GM12878 (cell line): ENCODE data around the gene MRNIP. TPM values are rescaled to one million over a fixed set of nuclear protein-coding genes. Genes with fewer than 3 reads are reported as not detected.

ENCODE experiments used
- ATAC-seq: fragments of 200-7000 bp; cut with Tn5 transposase; 3 replicates; pipeline ENCODE4 v1.9.1; 2020; ENCODE audit warnings: mild to moderate bottlenecking, moderate library complexity
- BruUV-seq: library from RNA; stranded (reverse); fragments of 400-500 nt; replicated peaks from 2 replicates; lab custom pipeline; 2021; lab: Mats Ljungman, UMichigan
- CTCF ChIA-PET: fragments of 300-600 bp; sonication (Branson Sonifier 250); formaldehyde crosslinking; extraction: SDS; loops from one replicate; lab custom pipeline; 2021; ENCODE audit warnings: inconsistent platforms; lab: Yijun Ruan, JAX
- POLR2A ChIA-PET: fragments of 350-600 bp; formaldehyde crosslinking; extraction: SDS; loops from one replicate; lab custom pipeline; 2021; ENCODE audit warnings: inconsistent platforms; lab: Charles Lee
- RAD21 ChIA-PET: fragments of 300-600 bp; sonication (Branson Sonifier 250); formaldehyde crosslinking; loops from one replicate; lab custom pipeline; 2023; ENCODE audit warnings: antibody characterized with exemption; ENCODE audit not compliant: unreplicated experiment; lab: Charles Lee
- SMC1A ChIA-PET: fragments of 300-600 bp; sonication (Branson Sonifier 250); formaldehyde crosslinking; loops from one replicate; lab custom pipeline; 2023; ENCODE audit not compliant: unreplicated experiment, uncharacterized antibody; lab: Charles Lee
- DNase-seq: peaks from one replicate; pipeline ENCODE4 v3.0.0-alpha.2; 2011; ENCODE audit warnings: low read depth, low spot score
- FAIRE-seq: peaks from 3 replicates; lab custom pipeline; 2011; peaks lifted over from hg19 to GRCh38; lab: Jason Lieb, UNC
- H2AFZ ChIP-seq: 2 replicates; pipeline ENCODE4 v1.6.0; 2011; ENCODE audit warnings: low read depth, low read length, control low read depth; ENCODE audit not compliant: control insufficient read depth
- H3K27ac ChIP-seq: 2 replicates; pipeline ENCODE4 v1.5.1; 2011; ENCODE audit warnings: control low read depth; ENCODE audit not compliant: control insufficient read depth, insufficient read depth
- H3K27me3 ChIP-seq, 2 experiments: replicated peaks in 1 of 2; 2 replicates each; pipeline versions ENCODE4 v1.6.0 to v1.6.1; 2011; ENCODE audit warnings: low read length in 1 of 2; ENCODE audit not compliant: control insufficient read depth in 2 of 2, insufficient read depth in 2 of 2
- H3K36me3 ChIP-seq, 2 experiments: 2 replicates each; pipeline ENCODE4 v1.5.1; 2011; ENCODE audit warnings: low read length in 1 of 2; ENCODE audit not compliant: control insufficient read depth in 2 of 2, insufficient read depth in 2 of 2
- H3K4me1 ChIP-seq: 2 replicates; pipeline ENCODE4 v1.6.1; 2011; ENCODE audit warnings: mild to moderate bottlenecking, low read length, moderate library complexity, mixed read lengths; ENCODE audit not compliant: control insufficient read depth, insufficient read depth
- H3K4me2 ChIP-seq: 2 replicates; pipeline ENCODE4 v1.6.0; 2011; ENCODE audit warnings: control low read depth; ENCODE audit not compliant: control insufficient read depth, insufficient read depth
- H3K4me3 ChIP-seq: fragments of 200-600 bp; sonication (generic); 2 replicates; pipeline ENCODE4 v1.5.1; 2016
- H3K79me2 ChIP-seq: 2 replicates; pipeline ENCODE4 v1.6.0; 2011; ENCODE audit warnings: low read length; ENCODE audit not compliant: control insufficient read depth, insufficient read depth
- H3K9ac ChIP-seq: 2 replicates; pipeline ENCODE4 v1.8.0; 2011; ENCODE audit warnings: low read length, control low read depth, mixed read lengths; ENCODE audit not compliant: control insufficient read depth, insufficient read depth
- H3K9me3 ChIP-seq: replicated peaks from 3 replicates; pipeline ENCODE4 v1.5.1; 2011; ENCODE audit warnings: mild to moderate bottlenecking, low read length; ENCODE audit not compliant: control insufficient read depth, insufficient read depth
- H4K20me1 ChIP-seq: 2 replicates; pipeline ENCODE4 v1.6.0; 2011; ENCODE audit not compliant: control insufficient read depth, insufficient read depth
- BMI1 ChIP-seq: fragments of 450-650 bp; IDR thresholded peaks from 2 replicates; pipeline ENCODE4 v1.6.1; 2016; ENCODE audit warnings: mild to moderate bottlenecking, moderate library complexity, borderline replicate concordance
- HDAC6 ChIP-seq: fragments of 200-600 bp; sonication (generic); IDR thresholded peaks from one replicate; pipeline ENCODE4 v1.8.0; 2017; ENCODE audit warnings: antibody characterized with exemption; ENCODE audit not compliant: unreplicated experiment
- IRF4 ChIP-seq: IDR thresholded peaks from 2 replicates; pipeline ENCODE4 v1.6.1; 2011; ENCODE audit warnings: low read depth, low read length
- KLF5 ChIP-seq: fragments of 450-650 bp; IDR thresholded peaks from 2 replicates; pipeline ENCODE4 v1.6.1; 2014; ENCODE audit warnings: mild to moderate bottlenecking; ENCODE audit not compliant: partially characterized antibody
- NBN ChIP-seq: fragments of 450-650 bp; IDR thresholded peaks from 2 replicates; pipeline ENCODE4 v1.6.1; 2016
- PKNOX1 ChIP-seq: fragments of 450-650 bp; IDR thresholded peaks from 2 replicates; pipeline ENCODE4 v1.6.1; 2016; ENCODE audit warnings: mild to moderate bottlenecking
- RELB ChIP-seq: fragments of 450-650 bp; IDR thresholded peaks from 2 replicates; pipeline ENCODE4 v1.6.1; 2017; ENCODE audit warnings: low read depth, mild to moderate bottlenecking, moderate library complexity
- REST ChIP-seq: IDR thresholded peaks from 2 replicates; pipeline ENCODE4 v1.6.1; 2012; ENCODE audit warnings: mild to moderate bottlenecking, low read depth, low read length
- SIN3A ChIP-seq: IDR thresholded peaks from 2 replicates; pipeline ENCODE4 v1.6.1; 2012; ENCODE audit warnings: low read depth, low read length, improper control_type of control experiment
- SP1 ChIP-seq: IDR thresholded peaks from one replicate; pipeline ENCODE4 v1.6.1; 2011; ENCODE audit warnings: low read depth, low read length
- ZNF687 ChIP-seq: fragments of 450-650 bp; IDR thresholded peaks from 2 replicates; pipeline ENCODE4 v1.6.1; 2017; ENCODE audit warnings: mild to moderate bottlenecking, moderate library complexity
- WGBS: methylation state at CpG from one replicate; pipeline ENCODE4 v1.1.6; 2016; ENCODE audit warnings: low lambda C conversion rate; ENCODE audit not compliant: insufficient replicate concordance, insufficient coverage; ENCODE audit errors: missing lambda C conversion rate; 5-methylcytosine and 5-hydroxymethylcytosine counted together
- in situ Hi-C: fragments of 300-500 bp; cut with MboI; formaldehyde crosslinking; loops from 9 replicates; pipeline ENCODE4 v1.14.3; 2018; ENCODE audit warnings: mixed read lengths
- intact Hi-C: fragments of 100-400 bp; cut with micrococcal nuclease; formaldehyde crosslinking; loops from one replicate; pipeline ENCODE4 v1.14.2; 2022; ENCODE audit not compliant: unreplicated experiment
- polyA plus RNA-seq, 11 experiments: library from polyadenylated mRNA; depleted of rRNA in 4 of 11; unstranded in 6 of 11; stranded (reverse) in 5 of 11; fragments of >200 nt; fragmentation: Nextera tagmentation in 4 of 11; fragmentation: Illumina TruSeq in 1 of 11; extraction: Ambion mirVana in 4 of 11; extraction: Trizol in 1 of 11; gene quantifications; 1 replicate in 1 of 11; 2 replicates in 10 of 11; pipeline versions ENCODE4 v1.2.1 to v1.2.3, GENCODE V29; 2011 to 2016; ENCODE audit warnings: inconsistent platforms in 2 of 11, missing spikeins in 2 of 11, low read depth in 1 of 11
- total RNA-seq, 4 experiments: library from RNA; depleted of rRNA in 3 of 4; stranded (reverse); fragments of >200 nt in 3 of 4; fragmentation: Illumina TruSeq in 1 of 4; extraction: Trizol in 1 of 4; gene quantifications; 2 replicates each; pipeline versions ENCODE4 v1.2.1 to v1.2.3, GENCODE V29; 2013 to 2021

The MRNIP gene
- total and polyA plus RNA-seq, 10 of the 15 experiments (the other 5 are each of a cell fraction or from before 2014, with no cell fraction given): 2.4 to 30.4 (median 13.1) TPM

- no peak for TF ChIP-seq REST
- TF ChIP-seq HDAC6: no peak
- no peak for TF ChIP-seq NBN
- TF ChIP-seq SIN3A: no peak
- TF ChIP-seq KLF5: no peak
- no peak for TF ChIP-seq SP1
- TF ChIP-seq BMI1: no peak
- TF ChIP-seq, all 136 proteins: peak for 0
These were observed 8.5 kb upstream of the MRNIP start (continued) for GRCh38 chr5:179867079-179867465.

GRCh38 chr5:179866241-179867078 is 7.8 kb upstream of the MRNIP start:
- ChIA-PET POLR2A (interaction anchor here (0.5 kb wide), 1 partner anchor 54 kb away, joined by 3 read pairs; no protein-coding TSS in a partner anchor), CTCF (interaction anchor here (1.1 kb wide), 1 partner anchor 65 kb away, joined by 3 read pairs; no protein-coding TSS in a partner anchor), RAD21 (no interaction called here), SMC1A (interaction anchor here (1.3 kb wide), 1 partner anchor 109 kb away, joined by 3 read pairs; no protein-coding TSS in a partner anchor)
- no peak overlapping the region for H3K4me2 ChIP-seq
- H4K20me1 ChIP-seq: no peaks in the 10 kb centered on the region
- no peak overlapping the region for H3K4me3 ChIP-seq
- no peaks in the 10 kb centered on the region for H3K4me1 ChIP-seq
- H3K36me3 ChIP-seq: peaks cover 7 to 13% of the 10 kb centered on the region in 2 experiments; a peak in 3 of 4 replicates
- no peaks in the 10 kb centered on the region for H3K27me3 ChIP-seq
- no peak overlapping the region for H3K9ac ChIP-seq
- no peak overlapping the region for H3K27ac ChIP-seq
- in situ Hi-C loops (no loop called here), intact Hi-C loops (no loop called here)
- no peaks in the 10 kb centered on the region for H3K79me2 ChIP-seq
- peak; percentile 83 for ATAC-seq
- H2AFZ ChIP-seq: no peak overlapping the region
- WGBS: 87% methylated on average over 21 of the region's 21 CpGs
- no TSS peak for BruUV-seq
- peak; percentile 1 for DNase-seq
- no peaks in the 10 kb centered on the region; the same call in 1 of the 3 replicates for H3K9me3 ChIP-seq
- no peak for FAIRE-seq
- no peak for TF ChIP-seq RELB
- no peak for TF ChIP-seq ZNF687
- TF ChIP-seq IRF4: peak; percentile 96
- TF ChIP-seq PKNOX1: no peak
- TF ChIP-seq NBN: no peak
